Pancreas (tissue), 10 donors: ENCODE results near the gene MPRIP. TPM values are rescaled to one million over a fixed set of nuclear protein-coding genes. Genes with fewer than 3 reads are reported as not detected.

Experiments
- ATAC-seq, 4 donors: fragments of 200-7000 bp; cut with Tn5 transposase; one replicate each; pipeline versions ENCODE4 v1.8.0 to v1.9.1; 2020; ENCODE audit warnings: mild to moderate bottlenecking in 4 of 4, moderate library complexity in 4 of 4
- DNase-seq, 6 donors: peaks; one replicate each; pipeline ENCODE4 v3.0.0-alpha.2; 2020
- FAIRE-seq: peaks from 2 replicates; lab custom pipeline; 2012; peaks lifted over from hg19 to GRCh38; lab: Jason Lieb, UNC
- H3K27ac ChIP-seq, 4 donors: fragments of 200-600 bp; sonication (generic); 1 replicate in 3 of 4; 2 replicates in 1 of 4; pipeline versions ENCODE4 v1.5.0 to v1.8.0; 2020
- H3K27me3 ChIP-seq, 4 donors: fragments of 200-600 bp; one replicate each; pipeline ENCODE4 v1.8.0; 2021
- H3K36me3 ChIP-seq, 3 donors: fragments of 200-600 bp; sonication (generic) in 1 of 3; one replicate each; pipeline versions ENCODE4 v1.5.0 to v1.8.0; 2020 to 2021
- H3K4me1 ChIP-seq, 3 donors: fragments of 200-600 bp; one replicate each; pipeline ENCODE4 v1.8.0; 2021
- H3K4me3 ChIP-seq, 4 donors: fragments of 200-600 bp; sonication (generic) in 2 of 4; one replicate each; pipeline versions ENCODE4 v1.5.0 to v1.8.0; 2020 to 2021
- H3K9me3 ChIP-seq, 4 donors: fragments of 200-600 bp; one replicate each; pipeline ENCODE4 v1.8.0; 2021
- CTCF ChIP-seq, 4 donors: fragments of 200-600 bp; sonication (generic) in 3 of 4; IDR thresholded peaks; one replicate each; pipeline versions ENCODE4 v1.5.0 to v1.8.0; 2021; ENCODE audit warnings: antibody characterized with exemption in 4 of 4
- WGBS, 2 donors: extraction: QIAGEN DNeasy Blood & Tissue Kit; methylation state at CpG; one replicate each; pipeline ENCODE4 v1.1.7; 2013; 5-methylcytosine and 5-hydroxymethylcytosine counted together
- intact Hi-C, 3 donors: fragments of 100-400 bp; cut with DNase I; formaldehyde crosslinking; loops; one replicate each; pipeline versions ENCODE4 v1.11.1 to v1.14.2; 2022
- polyA plus RNA-seq, 2 donors: library from polyadenylated mRNA; stranded (reverse); fragments of 200-250 nt; gene quantifications; one replicate each; pipeline ENCODE4 v1.2.3, GENCODE V29; 2013
- total RNA-seq, 6 donors: library from RNA; stranded (reverse); fragmentation: NEBNext Ultra II Directional in 4 of 6; extraction: Animal tissue kit (Norgen Biotek cat#: 25700) in 4 of 6; gene quantifications; one replicate each; pipeline versions ENCODE4 v1.2.1 to v1.2.4, GENCODE V29; 2021 to 2023
- donor health status: healthy with polysubstance abuse.
- donor health status: DM: no; HTN: no; CAD: no; lungs with moderate emphysema.
- donor health status: DM: no; HTN: no; CAD: no.
- donor health status: control.
- donor health status: control.
- donor health status: Bipolar disorder and iron deficiency.
- donor health status: DM: yes; HTN: yes; CAD: no.
- donor health status: DM: no; HTN: no; CAD: no.
- donor health status: DM: no; HTN: no; CAD: no.
- donor health status: DM: yes; HTN: yes; CAD: no.

MPRIP gene
- total and polyA plus RNA-seq, 8 donors: 91.8 to 242 (median 107) TPM

DNA sequence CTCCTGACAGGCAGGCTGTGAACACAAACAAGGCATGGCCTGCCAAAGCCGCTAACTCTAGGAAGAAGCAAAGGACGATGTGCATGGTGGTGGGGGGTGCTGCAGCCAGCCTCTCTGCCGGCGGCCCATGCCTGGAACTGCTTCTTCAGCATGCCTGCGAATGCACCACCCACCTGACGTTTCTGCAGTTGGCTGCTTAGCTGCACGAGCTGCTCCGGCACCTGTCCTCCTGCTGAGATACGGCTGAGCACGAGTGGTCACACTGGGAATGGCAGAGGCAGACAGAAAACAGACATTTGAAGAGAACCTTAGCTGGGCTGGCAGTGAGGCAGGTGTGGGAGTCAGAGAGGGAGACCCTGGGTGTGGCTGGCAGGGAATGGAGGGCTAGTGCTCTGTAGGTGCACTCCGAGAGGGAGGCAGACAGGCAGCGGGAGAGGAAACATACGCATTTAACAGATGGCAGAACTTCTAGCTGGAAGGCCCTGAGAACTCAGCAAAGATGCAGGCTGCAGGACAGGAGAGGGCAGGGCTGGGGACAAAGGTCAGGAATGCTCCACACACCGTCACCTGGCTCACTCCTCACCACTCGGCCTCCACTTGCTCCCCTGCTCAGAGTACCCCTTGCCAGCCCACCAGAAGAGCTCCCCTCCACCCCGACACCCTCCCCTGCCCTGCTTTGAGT is 189.5 kb downstream of the MPRIP start:
- DNase-seq: no peak

DNA sequence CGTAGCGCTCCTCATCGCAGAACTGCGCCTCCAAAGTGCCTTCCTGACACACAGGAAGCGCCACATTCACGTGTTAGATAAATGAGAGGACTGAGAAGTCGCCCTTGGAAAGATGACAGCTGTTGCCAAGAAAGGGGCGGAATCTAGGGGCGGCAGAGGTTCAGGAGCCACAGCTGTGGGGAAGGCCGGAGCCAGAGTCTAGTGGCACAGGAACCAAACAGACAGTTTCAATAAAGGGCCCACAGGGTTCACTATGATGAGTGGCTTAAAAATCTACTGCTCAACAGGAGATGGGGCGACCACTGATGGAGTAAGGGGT is 190.0 kb downstream of the MPRIP start:
- DNase-seq: no peak
- H3K9me3 ChIP-seq: no peaks in the 10 kb centered on the region
- intact Hi-C loops: no loop called here
- ATAC-seq: no peak
- H3K27me3 ChIP-seq: no peaks in the 10 kb centered on the region
- H3K4me3 ChIP-seq: no peak overlapping the region
- no peak for FAIRE-seq
- peaks cover 0 to 29% (median 29%) of the 10 kb centered on the region in 3 donors for H3K36me3 ChIP-seq
- H3K4me1 ChIP-seq: peaks cover 0 to 6% (median 0%) of the 10 kb centered on the region in 3 donors
- H3K27ac ChIP-seq: no peak overlapping the region
- TF ChIP-seq CTCF (IDR thresholded peaks at IDR 0.05): no peak
- WGBS, 2 donors: 74 to 77% methylated on average over 11 of the region's 11 CpGs

More for the DNA sequence above, 189.5 kb downstream of the MPRIP start:
- no peaks in the 10 kb centered on the region for H3K27me3 ChIP-seq
- H3K36me3 ChIP-seq: peaks cover 4 to 34% (median 34%) of the 10 kb centered on the region in 3 donors
- no peak overlapping the region for H3K4me3 ChIP-seq
- FAIRE-seq: no peak
- no peak for TF ChIP-seq CTCF (IDR thresholded peaks at IDR 0.05)
- 79 to 81% methylated on average over 16 of the region's 16 CpGs for WGBS, 2 donors
- peaks cover 0 to 6% (median 0%) of the 10 kb centered on the region in 3 donors for H3K4me1 ChIP-seq
- intact Hi-C loops: no loop called here
- no peaks in the 10 kb centered on the region for H3K9me3 ChIP-seq
- H3K27ac ChIP-seq: no peak overlapping the region
- no peak for ATAC-seq

DNA sequence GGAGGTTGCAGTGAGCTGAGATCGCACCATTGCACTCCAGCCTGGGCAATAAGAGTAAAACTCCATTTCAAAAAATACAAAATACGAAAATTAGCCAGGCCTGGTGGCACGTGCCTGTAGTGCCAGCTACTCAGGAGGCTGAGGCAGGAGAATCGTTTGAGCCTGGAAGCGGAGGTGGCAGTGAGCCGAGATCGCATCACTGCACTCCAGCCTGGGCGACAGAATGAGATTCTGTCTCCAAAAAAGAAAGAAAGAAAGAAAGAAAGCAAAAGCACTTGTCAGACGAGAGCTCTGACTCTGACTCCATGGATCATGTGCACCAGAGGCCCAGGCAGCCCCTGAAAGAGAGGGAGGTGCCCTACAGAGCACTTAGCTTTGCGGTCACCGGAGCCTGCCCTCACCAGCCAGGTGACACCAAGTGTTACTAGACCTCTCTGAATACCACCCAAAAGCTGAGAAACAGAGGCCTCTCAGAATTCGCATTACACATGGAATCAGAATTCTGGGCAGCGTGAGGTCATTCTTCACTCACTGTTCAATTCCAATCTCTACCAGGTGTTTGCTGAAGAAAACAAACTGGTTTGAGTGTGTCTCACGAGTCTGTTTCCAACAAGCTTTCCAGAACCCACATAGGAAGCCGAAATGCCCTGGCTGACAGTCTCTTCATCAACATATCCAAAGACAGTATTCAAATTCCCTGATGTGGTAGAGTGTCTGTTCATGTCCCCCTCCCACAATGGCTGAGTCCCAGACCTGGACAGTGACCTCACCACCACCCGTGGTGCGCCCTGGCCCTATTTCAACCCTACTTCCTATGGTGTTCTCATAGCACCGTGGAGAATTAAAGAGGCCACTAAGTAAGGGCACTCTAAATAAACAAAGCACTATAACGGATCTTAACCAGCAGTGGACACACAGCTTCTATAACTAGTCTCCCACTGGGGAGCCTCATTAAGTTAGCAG is 193.2 kb downstream of the MPRIP start:
- H3K27me3 ChIP-seq: no peaks in the 10 kb centered on the region
- H3K4me3 ChIP-seq: peak overlapping the region in 3 of 4 donors; percentile 99
- no peak for TF ChIP-seq CTCF (IDR thresholded peaks at IDR 0.05)
- H3K4me1 ChIP-seq: peaks cover 0 to 6% (median 0%) of the 10 kb centered on the region in 3 donors
- H3K9me3 ChIP-seq: no peaks in the 10 kb centered on the region
- ATAC-seq: peak in 1 of 4 donors; percentile 3
- 41 to 42% methylated on average over 19 of the region's 19 CpGs for WGBS, 2 donors
- intact Hi-C loops: no loop called here
- peak overlapping the region in 3 of 4 donors; percentile 16 to 97 (median 21) for H3K27ac ChIP-seq
- no peak for FAIRE-seq
- peaks cover 0 to 12% (median 12%) of the 10 kb centered on the region in 3 donors for H3K36me3 ChIP-seq
- DNase-seq: no peak

DNA sequence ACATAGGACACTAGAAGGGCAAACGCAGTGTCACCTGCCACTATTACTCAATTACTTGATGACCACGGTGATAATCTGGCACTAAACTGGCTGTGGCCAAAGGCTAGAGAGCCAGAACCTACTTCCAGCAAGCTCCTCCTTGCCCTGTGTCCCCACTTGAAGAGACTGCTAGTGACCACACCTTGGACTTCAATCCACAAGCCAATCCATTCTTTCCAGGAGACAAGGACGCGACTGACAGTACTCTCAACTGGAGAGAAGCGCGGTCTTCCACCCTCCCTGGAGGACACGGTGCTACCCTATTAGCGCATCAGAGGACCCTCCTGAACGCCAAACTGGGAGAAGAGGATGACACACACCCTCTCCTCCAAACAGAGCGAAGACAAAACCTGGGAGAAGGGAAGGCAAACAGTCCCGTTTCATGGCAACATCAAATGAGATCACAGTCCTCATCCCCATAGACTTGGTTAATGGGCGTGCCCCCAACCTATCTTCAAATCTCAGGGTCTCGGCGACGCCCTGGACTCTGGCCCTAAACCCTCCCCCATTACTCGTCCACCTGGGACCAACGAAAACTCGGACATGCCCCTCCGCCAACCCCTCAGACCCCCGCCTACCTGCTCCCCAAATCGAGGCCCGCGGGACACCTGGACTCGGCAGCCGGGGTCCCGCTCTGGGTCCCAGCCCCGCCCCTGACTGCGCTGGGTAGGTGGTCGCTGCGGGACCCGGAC is 194.2 kb downstream of the MPRIP start:
- peak; percentile 7 to 29 (median 24) for ATAC-seq
- Histone ChIP-seq H3K36me3 (peaks cover 0 to 6% (median 4%) of the 10 kb centered on the region in 3 donors), H3K9me3 (no peaks in the 10 kb centered on the region), H3K4me1 (peaks cover 0 to 6% (median 0%) of the 10 kb centered on the region in 3 donors), H3K27me3 (no peaks in the 10 kb centered on the region), H3K27ac (peak overlapping the region; percentile 97 to 99 (median 98)), H3K4me3 (peak overlapping the region; percentile 99 to 100 (median 99))
- WGBS, 2 donors: 0 to 1% methylated on average over 24 to 31 of the region's 31 CpGs
- FAIRE-seq: no peak
- no peak for TF ChIP-seq CTCF (IDR thresholded peaks at IDR 0.05)
- peak in 1 of 6 donors; percentile 46 for DNase-seq
- intact Hi-C loops: no loop called here
